ENCODE results near the gene PRKD2.

- no peak for TF ChIP-seq CTCF (IDR thresholded peaks at IDR 0.05)
- no peak for TF ChIP-seq POLR2A (IDR thresholded peaks at IDR 0.05)
These were observed 87.3 kb downstream of the PRKD2 start for GRCh38 chr19:46629546-46630025.

All from esophagus squamous epithelium (tissue), 4 donors.